Smooth muscle cell (in vitro differentiated cells): Measurements from ENCODE around the gene GALNT13. TPM values are rescaled to one million over a fixed set of nuclear protein-coding genes. Genes with fewer than 3 reads are reported as not detected.

ENCODE experiments used
- DNase-seq: peaks from one replicate; lab custom pipeline; 2025; ENCODE audit not compliant: unreplicated experiment; lab: John Stamatoyannopoulos, UW
- H2AFZ ChIP-seq: fragments of 200-600 bp; sonication (generic); 2 replicates; pipeline ENCODE4 v1.6.0; 2016; ENCODE audit warnings: antibody characterized with exemption, low read depth, mild to moderate bottlenecking
- H3F3A ChIP-seq: fragments of 200-600 bp; sonication (generic); 2 replicates; pipeline ENCODE4 v1.6.0; 2017; ENCODE audit warnings: antibody characterized with exemption, low read depth
- H3K27ac ChIP-seq: fragments of 200-600 bp; sonication (generic); 2 replicates; pipeline ENCODE4 v1.5.1; 2016; ENCODE audit warnings: low read depth, mild to moderate bottlenecking
- H3K27me3 ChIP-seq: fragments of 200-600 bp; sonication (generic); 2 replicates; pipeline ENCODE4 v1.6.1; 2016; ENCODE audit warnings: low read depth, mild to moderate bottlenecking
- H3K36me3 ChIP-seq: fragments of 200-600 bp; sonication (generic); 2 replicates; pipeline ENCODE4 v1.5.1; 2016; ENCODE audit warnings: low read depth
- H3K4me1 ChIP-seq: fragments of 200-600 bp; sonication (generic); 2 replicates; pipeline ENCODE4 v1.5.1; 2016; ENCODE audit warnings: low read depth
- H3K4me2 ChIP-seq: fragments of 200-600 bp; sonication (generic); 2 replicates; pipeline ENCODE4 v1.6.0; 2016; ENCODE audit warnings: mild to moderate bottlenecking
- H3K4me3 ChIP-seq: fragments of 200-600 bp; sonication (generic); 2 replicates; pipeline ENCODE4 v1.5.1; 2016; ENCODE audit warnings: mild to moderate bottlenecking
- H3K79me2 ChIP-seq: fragments of 200-600 bp; sonication (generic); 2 replicates; pipeline ENCODE4 v1.6.0; 2016; ENCODE audit warnings: low read depth, mild to moderate bottlenecking
- H3K9ac ChIP-seq: fragments of 200-600 bp; sonication (generic); 2 replicates; pipeline ENCODE4 v1.6.0; 2016; ENCODE audit warnings: low read depth
- H3K9me3 ChIP-seq: fragments of 200-600 bp; sonication (generic); replicated peaks from 2 replicates; pipeline ENCODE4 v1.5.1; 2016; ENCODE audit warnings: low read depth
- H4K20me1 ChIP-seq: fragments of 200-600 bp; sonication (generic); 2 replicates; pipeline ENCODE4 v1.6.0; 2016; ENCODE audit warnings: low read depth
- WGBS: methylation state at CpG from one replicate; pipeline ENCODE4 v1.1.7; 2016; ENCODE audit warnings: low lambda C conversion rate; 5-methylcytosine and 5-hydroxymethylcytosine counted together
- polyA plus RNA-seq: library from polyadenylated mRNA; unstranded; fragments of >200 nt; fragmentation: Nextera tagmentation; extraction: Ambion mirVana; gene quantifications from 2 replicates; pipeline ENCODE4 v1.2.1, GENCODE V29; 2016
- total RNA-seq: library from RNA; depleted of rRNA; stranded (reverse); fragments of >200 nt; gene quantifications from 2 replicates; pipeline ENCODE4 v1.2.3, GENCODE V29; 2014
- TF ChIP-seq, protein P1 (sequence below): fragments of 200-600 bp; sonication (generic); IDR thresholded peaks from 2 replicates; pipeline ENCODE4 v1.5.1; 2017; ENCODE audit warnings: borderline replicate concordance, mild to moderate bottlenecking, antibody characterized with exemption; ENCODE audit not compliant: insufficient read depth, poor library complexity, severe bottlenecking

The GALNT13 gene
- total and polyA plus RNA-seq, 2 experiments from 2014 or later, result 0.67 to 3.6 TPM

DNA sequence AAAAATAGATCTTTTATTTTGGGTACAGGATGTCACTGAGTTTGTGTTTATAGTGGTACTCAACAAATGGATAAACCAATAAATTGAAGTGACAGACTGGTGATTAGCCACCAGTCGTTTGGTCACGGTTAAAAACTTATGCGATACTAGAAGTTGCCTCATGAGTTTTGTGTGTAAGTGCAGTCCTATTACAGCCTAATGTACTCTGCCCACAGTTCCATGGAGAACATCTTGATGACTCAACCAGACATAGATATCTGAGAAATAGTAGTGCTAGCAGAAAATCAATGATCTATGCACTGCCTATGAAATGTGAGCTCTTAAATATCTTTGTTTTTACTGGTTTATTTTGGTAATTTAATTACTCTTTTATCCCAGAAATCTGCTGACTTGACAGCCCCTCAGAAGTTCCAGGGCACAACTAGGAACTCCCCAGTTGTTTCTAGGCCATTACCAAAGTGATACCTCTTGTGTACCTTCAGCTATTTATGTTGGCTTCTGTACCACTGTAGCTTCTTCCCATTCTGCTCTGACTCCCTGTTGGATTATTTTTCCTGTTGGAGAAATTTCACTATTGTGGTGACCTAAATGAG, 617.6 kb downstream of the GALNT13 start:
- DNase-seq, result no peak
- TF ChIP-seq, protein P1, sequence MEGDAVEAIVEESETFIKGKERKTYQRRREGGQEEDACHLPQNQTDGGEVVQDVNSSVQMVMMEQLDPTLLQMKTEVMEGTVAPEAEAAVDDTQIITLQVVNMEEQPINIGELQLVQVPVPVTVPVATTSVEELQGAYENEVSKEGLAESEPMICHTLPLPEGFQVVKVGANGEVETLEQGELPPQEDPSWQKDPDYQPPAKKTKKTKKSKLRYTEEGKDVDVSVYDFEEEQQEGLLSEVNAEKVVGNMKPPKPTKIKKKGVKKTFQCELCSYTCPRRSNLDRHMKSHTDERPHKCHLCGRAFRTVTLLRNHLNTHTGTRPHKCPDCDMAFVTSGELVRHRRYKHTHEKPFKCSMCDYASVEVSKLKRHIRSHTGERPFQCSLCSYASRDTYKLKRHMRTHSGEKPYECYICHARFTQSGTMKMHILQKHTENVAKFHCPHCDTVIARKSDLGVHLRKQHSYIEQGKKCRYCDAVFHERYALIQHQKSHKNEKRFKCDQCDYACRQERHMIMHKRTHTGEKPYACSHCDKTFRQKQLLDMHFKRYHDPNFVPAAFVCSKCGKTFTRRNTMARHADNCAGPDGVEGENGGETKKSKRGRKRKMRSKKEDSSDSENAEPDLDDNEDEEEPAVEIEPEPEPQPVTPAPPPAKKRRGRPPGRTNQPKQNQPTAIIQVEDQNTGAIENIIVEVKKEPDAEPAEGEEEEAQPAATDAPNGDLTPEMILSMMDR, result no peak
- Histone ChIP-seq H3K27ac (no peak overlapping the region), H3K36me3 (no peaks in the 10 kb centered on the region), H3K4me1 (no peaks in the 10 kb centered on the region), H3K4me2 (no peak overlapping the region), H3K4me3 (no peak overlapping the region), H3K9me3 (no peaks in the 10 kb centered on the region), H3F3A (no peaks in the 10 kb centered on the region), H3K9ac (no peak overlapping the region), H4K20me1 (no peaks in the 10 kb centered on the region), H3K79me2 (no peaks in the 10 kb centered on the region), H2AFZ (no peak overlapping the region), H3K27me3 (no peaks in the 10 kb centered on the region)
- WGBS, result 99% methylated on average over 3 of the region's 3 CpGs

DNA sequence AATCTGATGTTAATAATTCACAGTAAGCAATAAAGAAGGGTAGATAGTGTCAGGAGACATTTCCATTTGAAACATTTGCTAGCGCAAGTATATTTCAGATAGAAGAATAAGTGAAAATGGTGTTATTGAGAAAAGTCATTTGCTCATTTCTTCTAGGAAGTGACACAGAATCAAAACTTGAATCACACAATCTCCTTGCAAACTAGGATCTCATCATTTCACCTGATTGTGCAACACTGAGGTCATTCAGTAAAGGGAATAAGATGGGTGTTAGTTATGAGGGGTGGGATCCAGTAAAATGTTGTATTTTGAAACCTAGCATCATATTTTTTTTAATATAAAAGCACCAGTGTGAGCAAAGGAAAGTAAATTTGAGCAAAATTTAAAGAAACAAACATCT, 618.8 kb downstream of the GALNT13 start:
- Histone ChIP-seq H3K4me3 (no peak overlapping the region), H3K79me2 (no peaks in the 10 kb centered on the region), H3K4me2 (no peak overlapping the region), H3K27ac (no peak overlapping the region), H3K27me3 (no peaks in the 10 kb centered on the region), H3K4me1 (no peaks in the 10 kb centered on the region), H4K20me1 (no peaks in the 10 kb centered on the region), H3K36me3 (no peaks in the 10 kb centered on the region), H3K9ac (no peak overlapping the region), H3F3A (no peaks in the 10 kb centered on the region), H2AFZ (no peak overlapping the region), H3K9me3 (no peaks in the 10 kb centered on the region)
- 100% methylated on average over 1 of the region's 1 CpG for WGBS
- no peak for DNase-seq
- TF ChIP-seq, protein P1, result no peak

DNA sequence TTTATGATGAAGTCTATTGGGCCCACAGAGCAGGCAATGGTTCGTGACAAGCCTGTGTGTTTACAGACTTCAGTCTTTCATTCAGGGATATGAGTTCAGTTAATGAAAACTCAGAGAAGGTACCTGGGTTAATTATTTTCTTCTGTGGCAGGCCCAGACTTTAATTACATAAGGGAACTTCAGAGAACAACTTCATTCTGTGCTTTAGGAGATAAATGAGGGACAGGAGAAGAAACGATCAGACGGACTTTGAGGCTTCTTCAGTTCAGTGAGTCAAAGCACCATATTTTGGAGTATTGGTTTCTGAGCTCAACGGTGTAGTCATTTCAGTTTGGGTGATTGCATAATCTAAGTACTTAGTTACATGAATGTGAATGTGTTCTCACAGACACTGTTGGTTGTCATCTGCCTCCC, 623.7 kb downstream of the GALNT13 start:
- Histone ChIP-seq H3K4me1 (no peaks in the 10 kb centered on the region), H3K9me3 (no peaks in the 10 kb centered on the region), H3K4me3 (no peak overlapping the region), H2AFZ (no peak overlapping the region), H3F3A (no peaks in the 10 kb centered on the region), H3K4me2 (no peak overlapping the region), H3K36me3 (no peaks in the 10 kb centered on the region), H3K27me3 (no peaks in the 10 kb centered on the region), H4K20me1 (no peaks in the 10 kb centered on the region), H3K79me2 (no peaks in the 10 kb centered on the region), H3K27ac (no peak overlapping the region), H3K9ac (no peak overlapping the region)
- TF ChIP-seq, protein P1, result no peak
- WGBS, result 82% methylated on average over 4 of the region's 4 CpGs
- no peak for DNase-seq

DNA sequence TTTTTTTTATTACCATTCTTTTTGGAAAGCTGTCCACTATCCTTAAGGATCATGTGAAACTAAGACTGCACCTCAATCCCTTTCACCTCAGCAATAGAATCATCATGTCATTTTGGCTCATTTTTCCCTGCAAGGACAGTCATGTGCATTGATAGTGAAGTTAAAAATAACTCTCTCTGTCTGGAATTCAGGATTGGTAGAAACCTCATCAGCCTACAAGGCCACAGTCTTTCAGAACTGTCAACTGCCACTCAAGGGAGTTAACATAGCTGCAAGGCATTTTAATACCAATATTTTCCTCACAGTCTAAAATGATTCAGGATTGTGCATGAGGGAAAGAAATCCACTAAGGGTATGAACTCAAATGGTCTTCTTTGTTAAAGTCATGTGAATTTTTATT, 625.3 kb downstream of the GALNT13 start:
- no peaks in the 10 kb centered on the region for H3K9me3 ChIP-seq
- no peaks in the 10 kb centered on the region for H3K27me3 ChIP-seq
- H3K9ac ChIP-seq, result no peak overlapping the region
- H2AFZ ChIP-seq, result no peak overlapping the region
- no peaks in the 10 kb centered on the region for H4K20me1 ChIP-seq
- no peak overlapping the region for H3K4me3 ChIP-seq
- DNase-seq, result no peak
- no peak overlapping the region for H3K4me2 ChIP-seq
- TF ChIP-seq, protein P1, result no peak
- H3K79me2 ChIP-seq, result no peaks in the 10 kb centered on the region
- H3K36me3 ChIP-seq, result no peaks in the 10 kb centered on the region
- H3K27ac ChIP-seq, result no peak overlapping the region
- no peaks in the 10 kb centered on the region for H3F3A ChIP-seq
- H3K4me1 ChIP-seq, result no peaks in the 10 kb centered on the region
